Posterior vena cava (tissue), 2 donors: ENCODE results near the gene CFTR. TPM values are rescaled to one million over a fixed set of nuclear protein-coding genes. Genes with fewer than 3 reads are reported as not detected.

Source experiments
- DNase-seq: peaks from one replicate; pipeline ENCODE4 v3.0.0-alpha.2; 2020; ENCODE audit warnings: low spot score
- intact Hi-C, 2 donors: fragments of 100-400 bp; cut with DNase I; formaldehyde crosslinking; loops; one replicate each; pipeline versions ENCODE4 v1.14.1 to v1.14.2; 2022 to 2023
- total RNA-seq, 2 donors: library from RNA; stranded (reverse); fragmentation: NEBNext Ultra II Directional; extraction: Animal tissue kit (Norgen Biotek cat#: 25700); gene quantifications; one replicate each; pipeline ENCODE4 v1.2.1, GENCODE V29; 2021
- donor health status: DM: yes; HTN: yes; CAD: no.
- donor health status: DM: yes; HTN: yes; CAD: no.

CFTR gene
- total RNA-seq, 2 donors from 2014 or later: 0.10 TPM; not detected in 1

DNA sequence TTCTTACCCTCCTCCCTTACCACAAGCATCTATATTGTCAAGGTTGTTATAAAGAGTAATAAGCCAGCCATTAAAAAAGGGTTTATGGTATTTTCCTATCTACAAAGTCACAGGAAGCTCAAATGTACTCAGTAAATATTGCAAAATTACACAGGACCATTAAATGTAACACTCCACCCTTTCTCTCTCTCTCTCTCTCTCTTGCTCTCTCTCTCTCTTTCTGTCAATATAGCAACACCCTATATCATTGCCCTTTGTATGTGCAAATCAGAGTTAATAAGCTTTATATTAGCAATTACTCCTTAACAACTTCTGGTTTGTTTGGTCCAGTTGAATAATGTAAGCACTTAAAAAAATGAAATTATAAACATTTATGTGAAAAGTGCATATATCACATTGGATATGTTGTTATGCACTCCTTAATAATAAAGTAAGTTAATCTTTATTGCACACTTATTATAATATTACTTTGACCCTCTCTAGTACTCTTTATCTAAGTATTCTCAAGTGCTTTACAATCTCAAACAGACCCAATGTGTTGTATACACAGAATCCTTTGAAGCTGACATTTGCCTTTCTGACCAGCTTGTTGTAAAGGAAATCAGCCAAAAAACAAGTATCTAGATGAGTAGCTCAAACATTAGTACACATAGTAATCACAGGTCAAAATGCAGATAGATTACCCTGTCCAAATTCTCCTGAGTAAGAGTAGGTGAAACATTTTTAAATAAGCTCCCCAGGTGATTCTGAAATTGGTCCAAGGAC lies 93.2 kb downstream of the CFTR start:
- DNase-seq: no peak
- intact Hi-C loops: no loop called here

DNA sequence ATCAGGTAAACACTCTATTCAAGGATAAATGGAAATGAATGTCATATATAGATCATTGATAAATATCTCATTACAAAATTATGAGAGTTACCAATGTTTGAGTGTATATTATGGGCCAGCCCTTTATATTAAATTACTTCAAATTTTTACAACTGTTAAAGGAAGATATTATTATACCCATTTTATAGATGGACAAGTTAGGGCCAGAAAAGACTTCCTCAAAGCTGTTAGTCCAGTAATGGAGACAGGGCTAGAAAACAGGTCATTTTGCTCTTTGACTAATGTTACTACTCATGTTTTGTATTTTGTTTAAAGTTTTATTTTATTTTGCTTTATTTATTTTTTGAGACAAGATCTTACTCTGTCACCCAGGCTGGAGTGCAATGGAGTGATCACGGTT lies 101.6 kb downstream of the CFTR start:
- DNase-seq: no peak
- intact Hi-C loops: no loop called here

GRCh38 chr7:117582219-117582704 lies 102.4 kb downstream of the CFTR start:
- intact Hi-C loops: no loop called here
- DNase-seq: peak; percentile 92

GRCh38 chr7:117587931-117588330 lies 108.1 kb downstream of the CFTR start:
- intact Hi-C loops: no loop called here
- DNase-seq: no peak

DNA sequence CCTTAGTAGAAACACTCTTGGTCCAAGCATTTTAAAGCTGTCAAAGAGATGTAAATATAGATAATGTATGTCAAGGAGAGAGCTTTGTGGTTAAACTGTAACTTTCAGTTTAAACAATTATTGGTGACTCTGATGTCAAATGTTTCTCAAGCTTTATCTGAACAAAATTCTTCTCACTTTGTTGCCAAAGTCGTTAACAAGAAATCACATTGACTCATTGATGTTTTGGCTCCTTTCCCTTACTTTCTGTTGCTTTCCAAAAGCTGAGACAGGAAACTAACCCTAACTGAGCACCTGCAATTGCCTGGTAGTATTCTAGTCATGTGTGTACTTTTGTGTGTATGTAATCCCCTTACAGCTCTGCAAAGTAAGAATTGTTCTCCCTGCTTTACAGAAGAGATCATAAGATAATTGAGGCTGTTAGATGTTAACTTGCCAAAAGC lies 108.5 kb downstream of the CFTR start:
- intact Hi-C loops: no loop called here
- DNase-seq: no peak

GRCh38 chr7:117590191-117590590 lies 110.4 kb downstream of the CFTR start:
- intact Hi-C loops: no loop called here
- DNase-seq: no peak

- no peak for DNase-seq
- intact Hi-C loops: no loop called here
Observed at GRCh38 chr7:117592011-117592635, 112.3 kb downstream of the CFTR start.

GRCh38 chr7:117596134-117596533 lies 116.3 kb downstream of the CFTR start:
- no peak for DNase-seq
- intact Hi-C loops: no loop called here

DNA sequence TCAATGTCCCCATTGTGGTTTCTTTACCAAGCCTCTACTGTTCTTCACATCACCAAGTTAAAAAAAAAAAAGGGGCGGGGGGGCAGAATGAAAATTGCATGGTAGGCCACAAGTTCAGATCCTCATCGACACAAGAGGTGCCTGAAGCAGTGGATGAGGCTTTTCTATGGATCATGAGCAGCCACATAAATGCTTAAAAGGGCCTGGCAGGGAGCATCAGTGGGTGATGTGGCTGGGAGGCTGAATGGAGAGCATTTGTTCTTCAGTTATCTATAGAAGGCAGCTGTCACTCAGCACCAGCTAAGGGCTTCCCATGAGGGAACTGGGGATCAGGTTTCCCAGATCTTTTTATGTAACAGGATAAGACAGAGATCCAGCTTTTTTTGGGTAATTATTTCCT lies 117.9 kb downstream of the CFTR start:
- intact Hi-C loops: no loop called here
- no peak for DNase-seq

GRCh38 chr7:117600911-117601310 lies 121.1 kb downstream of the CFTR start:
- intact Hi-C loops: no loop called here
- DNase-seq: no peak

DNA sequence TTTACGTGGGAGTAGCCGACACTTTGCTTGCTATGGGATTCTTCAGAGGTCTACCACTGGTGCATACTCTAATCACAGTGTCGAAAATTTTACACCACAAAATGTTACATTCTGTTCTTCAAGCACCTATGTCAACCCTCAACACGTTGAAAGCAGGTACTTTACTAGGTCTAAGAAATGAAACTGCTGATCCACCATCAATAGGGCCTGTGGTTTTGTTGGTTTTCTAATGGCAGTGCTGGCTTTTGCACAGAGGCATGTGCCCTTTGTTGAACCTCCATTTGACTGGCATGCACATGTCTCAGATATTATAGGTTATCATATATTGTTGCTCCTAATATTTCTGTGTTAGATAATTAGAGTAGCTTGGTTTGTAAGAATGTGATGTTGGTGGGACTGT lies 123.8 kb downstream of the CFTR start:
- DNase-seq: no peak
- intact Hi-C loops: no loop called here

- intact Hi-C loops: no loop called here
Observed at GRCh38 chr7:117605712-117606111, 125.9 kb downstream of the CFTR start.

DNA sequence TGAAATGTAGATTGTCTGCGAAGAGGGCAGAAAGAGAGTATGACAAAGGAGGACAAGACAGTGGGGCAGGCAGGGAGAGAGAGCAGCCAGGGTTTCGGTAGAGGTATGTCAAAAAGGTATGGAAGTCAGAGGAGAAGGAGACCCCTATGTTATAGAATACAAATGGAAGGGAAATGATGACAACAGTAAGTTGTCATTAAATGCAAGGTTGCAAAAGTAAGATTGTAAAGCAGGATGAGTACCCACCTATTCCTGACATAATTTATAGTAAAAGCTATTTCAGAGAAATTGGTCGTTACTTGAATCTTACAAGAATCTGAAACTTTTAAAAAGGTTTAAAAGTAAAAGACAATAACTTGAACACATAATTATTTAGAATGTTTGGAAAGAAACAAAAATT lies 126.3 kb downstream of the CFTR start:
- intact Hi-C loops: no loop called here
- no peak for DNase-seq

More at GRCh38 chr7:117605712-117606111, 125.9 kb downstream of the CFTR start:
- no peak for DNase-seq

DNA sequence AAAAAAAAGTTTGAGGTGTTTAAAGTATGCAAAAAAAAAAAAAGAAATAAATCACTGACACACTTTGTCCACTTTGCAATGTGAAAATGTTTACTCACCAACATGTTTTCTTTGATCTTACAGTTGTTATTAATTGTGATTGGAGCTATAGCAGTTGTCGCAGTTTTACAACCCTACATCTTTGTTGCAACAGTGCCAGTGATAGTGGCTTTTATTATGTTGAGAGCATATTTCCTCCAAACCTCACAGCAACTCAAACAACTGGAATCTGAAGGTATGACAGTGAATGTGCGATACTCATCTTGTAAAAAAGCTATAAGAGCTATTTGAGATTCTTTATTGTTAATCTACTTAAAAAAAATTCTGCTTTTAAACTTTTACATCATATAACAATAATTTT lies 130.6 kb downstream of the CFTR start:
- intact Hi-C loops: no loop called here
- DNase-seq: no peak

DNA sequence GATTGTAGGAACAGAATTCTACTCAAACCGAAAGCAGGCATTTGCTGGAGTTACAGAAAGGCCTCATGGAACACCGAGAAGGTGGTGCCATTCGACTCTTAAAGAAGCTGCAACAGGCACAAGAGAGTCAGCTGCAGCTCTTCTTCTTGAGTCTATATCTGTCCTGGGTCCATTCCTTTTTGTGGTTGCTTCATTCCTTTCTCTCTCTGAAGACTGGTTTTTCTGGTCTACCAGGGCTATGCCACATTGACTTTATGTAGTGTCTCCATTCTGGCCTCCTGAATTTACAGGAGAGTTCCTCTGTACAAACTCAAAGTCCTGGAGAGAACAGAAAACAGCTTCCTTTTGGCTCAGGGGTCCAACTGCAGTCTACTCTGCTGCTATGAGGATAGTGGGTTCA lies 132.8 kb downstream of the CFTR start:
- intact Hi-C loops: no loop called here
- no peak for DNase-seq

GRCh38 chr7:117616694-117617093 lies 136.9 kb downstream of the CFTR start:
- no peak for DNase-seq
- intact Hi-C loops: no loop called here

DNA sequence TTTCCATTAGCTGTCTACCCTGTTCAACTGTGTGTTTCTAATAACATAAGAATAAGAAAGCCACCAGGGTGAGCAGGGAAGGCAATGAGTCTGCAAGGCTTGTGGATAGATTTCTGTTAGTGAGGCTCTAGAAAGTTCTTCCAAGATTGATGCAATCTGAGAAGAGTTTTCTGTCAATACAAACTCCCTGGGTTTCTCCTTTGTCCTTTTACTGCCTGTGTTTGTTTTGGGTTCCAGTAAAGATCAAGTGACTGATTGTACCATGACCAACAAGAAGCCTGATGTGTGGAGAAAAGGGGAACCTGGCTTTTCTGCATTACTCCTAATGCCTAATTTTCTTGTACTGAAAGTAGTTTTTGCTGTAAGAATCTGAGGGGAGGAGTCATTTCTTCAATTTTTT lies 139.9 kb downstream of the CFTR start:
- no peak for DNase-seq
- intact Hi-C loops: no loop called here

- intact Hi-C loops: no loop called here
- no peak for DNase-seq
Observed at GRCh38 chr7:117621075-117621618, 141.3 kb downstream of the CFTR start.

DNA sequence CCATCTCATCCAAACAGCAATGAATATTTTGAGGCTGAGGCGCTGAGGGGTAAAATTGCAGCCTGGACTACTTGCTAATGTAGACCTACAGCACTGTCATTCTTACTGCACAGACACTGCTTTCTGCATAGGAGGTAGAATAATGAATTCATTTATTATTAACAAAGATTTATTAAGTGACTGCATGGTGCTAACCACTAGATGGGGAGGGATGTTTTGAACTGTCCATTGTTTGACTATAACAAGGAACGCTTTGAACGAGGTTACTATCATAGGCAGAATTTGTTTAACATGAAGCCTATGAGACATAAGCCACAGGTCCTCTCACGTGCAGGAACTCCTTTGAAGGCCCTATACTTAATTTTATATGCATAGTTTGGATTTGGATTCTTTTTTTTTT lies 143.8 kb downstream of the CFTR start:
- no peak for DNase-seq
- intact Hi-C loops: no loop called here

DNA sequence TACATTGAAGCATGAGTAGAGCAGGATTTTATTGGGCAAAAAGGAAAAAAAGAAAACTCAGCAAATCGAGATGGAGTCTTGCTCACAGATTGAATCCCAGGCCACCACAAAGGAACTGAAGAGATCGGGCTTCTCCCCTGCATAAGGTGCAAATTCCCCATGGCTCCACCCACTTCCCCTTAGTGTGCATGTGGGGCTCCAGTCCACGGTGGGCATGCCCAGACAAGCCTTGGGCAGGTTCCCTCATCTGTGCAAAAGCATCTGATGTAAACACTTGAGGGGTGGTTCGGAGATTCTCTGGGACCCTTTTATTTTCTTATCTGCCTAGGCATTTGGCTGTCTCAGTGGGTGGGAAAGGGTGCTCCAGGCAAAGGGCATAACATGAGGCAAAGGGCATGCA lies 150.7 kb downstream of the CFTR start:
- intact Hi-C loops: no loop called here
- no peak for DNase-seq
